GM13977 (cell line): Measurements from ENCODE around the gene BOLA2B.

Source experiments
- DNase-seq: peaks from one replicate; pipeline ENCODE4 v3.0.0; 2012; ENCODE audit warnings: low spot score
- in situ Hi-C: fragments of 300-500 bp; cut with MboI; formaldehyde crosslinking; loops from one replicate; pipeline ENCODE4 v1.12.0; 2022; ENCODE audit warnings: low sequenced_read_pairs, low pct_unique_long_range_greater_than_20kb, mixed read lengths, inconsistent platforms; ENCODE audit not compliant: unreplicated experiment
- TF ChIP-seq, protein P1 (sequence below): IDR thresholded peaks from 2 replicates; pipeline ENCODE4 v1.5.1; 2012; ENCODE audit warnings: mild to moderate bottlenecking, control low read depth; ENCODE audit not compliant: insufficient read depth; ENCODE audit errors: extremely low read depth, missing control alignments

The BOLA2B gene

DNA sequence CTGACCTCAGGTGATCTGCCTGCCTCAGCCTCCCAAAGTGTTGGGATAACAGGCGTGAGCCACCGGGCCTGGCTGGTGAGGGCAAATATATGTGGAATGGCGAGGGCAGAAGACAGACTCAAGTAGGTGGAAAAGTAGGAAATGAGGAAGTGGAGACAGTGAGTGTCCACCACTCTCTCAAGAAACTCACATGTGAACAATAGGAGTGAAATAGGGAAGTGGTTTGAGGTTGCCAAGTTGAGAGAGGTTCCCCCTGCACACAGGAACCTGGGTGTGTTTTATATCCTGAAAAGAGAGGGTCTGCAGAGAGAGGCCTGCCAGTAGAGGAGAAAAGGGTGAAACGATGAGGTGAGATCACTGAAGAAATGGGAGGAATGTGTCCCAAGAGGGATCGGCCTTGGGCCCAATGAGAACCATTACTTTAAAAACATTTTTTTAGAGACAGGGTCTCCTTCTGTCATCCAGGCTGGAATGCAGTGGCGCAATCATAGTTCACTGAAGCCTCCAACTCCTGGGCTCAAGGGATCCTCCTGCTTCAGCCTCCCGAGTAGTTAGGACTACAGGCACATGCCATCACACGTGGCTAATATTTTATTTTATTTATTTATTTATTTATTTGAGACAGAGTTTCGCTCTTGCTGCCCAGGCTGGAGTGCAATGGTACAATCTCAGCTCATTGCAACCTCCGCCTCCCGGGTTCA lies 27.1 kb downstream of the BOLA2B start:
- in situ Hi-C loops, result no loop called here
- peak; percentile 81 for DNase-seq
- TF ChIP-seq, protein P1, sequence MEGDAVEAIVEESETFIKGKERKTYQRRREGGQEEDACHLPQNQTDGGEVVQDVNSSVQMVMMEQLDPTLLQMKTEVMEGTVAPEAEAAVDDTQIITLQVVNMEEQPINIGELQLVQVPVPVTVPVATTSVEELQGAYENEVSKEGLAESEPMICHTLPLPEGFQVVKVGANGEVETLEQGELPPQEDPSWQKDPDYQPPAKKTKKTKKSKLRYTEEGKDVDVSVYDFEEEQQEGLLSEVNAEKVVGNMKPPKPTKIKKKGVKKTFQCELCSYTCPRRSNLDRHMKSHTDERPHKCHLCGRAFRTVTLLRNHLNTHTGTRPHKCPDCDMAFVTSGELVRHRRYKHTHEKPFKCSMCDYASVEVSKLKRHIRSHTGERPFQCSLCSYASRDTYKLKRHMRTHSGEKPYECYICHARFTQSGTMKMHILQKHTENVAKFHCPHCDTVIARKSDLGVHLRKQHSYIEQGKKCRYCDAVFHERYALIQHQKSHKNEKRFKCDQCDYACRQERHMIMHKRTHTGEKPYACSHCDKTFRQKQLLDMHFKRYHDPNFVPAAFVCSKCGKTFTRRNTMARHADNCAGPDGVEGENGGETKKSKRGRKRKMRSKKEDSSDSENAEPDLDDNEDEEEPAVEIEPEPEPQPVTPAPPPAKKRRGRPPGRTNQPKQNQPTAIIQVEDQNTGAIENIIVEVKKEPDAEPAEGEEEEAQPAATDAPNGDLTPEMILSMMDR, result no peak

DNA sequence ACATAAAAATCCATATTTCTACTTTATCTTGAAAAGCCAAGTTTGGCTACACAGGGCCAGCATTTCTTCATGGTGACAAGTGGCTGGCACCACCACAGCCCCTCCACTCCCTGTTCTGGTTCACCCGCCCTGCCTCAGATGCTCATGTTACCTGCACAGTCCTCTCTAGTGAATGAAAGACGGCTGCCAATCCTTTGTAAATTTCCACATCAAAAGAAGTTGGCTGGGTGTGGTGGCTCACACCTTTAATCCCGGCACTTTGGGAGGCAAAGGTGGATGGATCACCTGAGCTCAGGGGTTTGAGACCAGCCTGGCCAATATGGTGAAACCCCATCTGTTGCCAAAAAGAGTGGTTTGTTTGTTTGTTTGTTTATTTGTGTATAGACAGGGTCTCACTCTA lies 29.9 kb downstream of the BOLA2B start:
- in situ Hi-C loops, result no loop called here
- no peak for DNase-seq
- TF ChIP-seq, protein P1, result no peak

DNA sequence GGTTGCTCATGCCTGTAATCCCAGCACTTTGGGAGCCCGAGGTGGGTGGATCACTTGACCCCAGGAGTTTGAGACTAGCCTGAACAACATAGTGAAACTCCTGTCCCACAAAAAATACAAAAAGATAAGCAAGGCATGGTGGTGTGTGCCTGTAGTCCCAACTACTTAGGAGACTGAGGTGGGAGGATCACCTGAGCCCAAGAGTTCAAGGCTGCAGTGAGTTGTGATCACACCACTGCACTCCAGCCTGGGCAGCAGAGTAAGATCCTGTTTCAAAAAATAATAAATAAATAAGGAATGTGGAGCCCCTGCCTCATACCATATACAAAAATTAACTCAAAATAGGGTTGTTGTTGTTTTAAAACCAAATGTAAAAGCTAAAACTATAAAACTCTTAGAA lies 36.3 kb downstream of the BOLA2B start:
- in situ Hi-C loops, result no loop called here
- TF ChIP-seq, protein P1, result no peak
- no peak for DNase-seq

DNA sequence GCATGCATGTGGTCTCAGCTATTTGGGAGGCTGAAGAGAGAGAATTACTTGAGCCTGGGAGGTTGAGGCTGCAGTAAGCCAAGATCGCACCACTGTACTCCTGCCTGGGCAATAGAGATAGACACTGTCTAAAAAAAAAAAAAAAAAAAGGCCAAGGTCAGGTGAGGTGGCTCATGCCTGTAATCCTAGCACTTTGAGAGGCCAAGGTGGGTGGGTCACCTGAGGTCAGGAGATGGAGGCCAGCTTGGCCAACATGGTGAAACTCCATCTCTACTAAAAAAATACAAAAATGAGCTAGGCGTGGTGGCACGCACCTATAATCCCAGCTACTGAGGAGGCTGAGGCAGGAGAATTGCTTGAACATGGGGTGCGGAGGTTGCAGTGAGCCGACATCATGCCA lies 38.3 kb downstream of the BOLA2B start:
- no peak for DNase-seq
- TF ChIP-seq, protein P1, result no peak
- in situ Hi-C loops, result no loop called here

DNA sequence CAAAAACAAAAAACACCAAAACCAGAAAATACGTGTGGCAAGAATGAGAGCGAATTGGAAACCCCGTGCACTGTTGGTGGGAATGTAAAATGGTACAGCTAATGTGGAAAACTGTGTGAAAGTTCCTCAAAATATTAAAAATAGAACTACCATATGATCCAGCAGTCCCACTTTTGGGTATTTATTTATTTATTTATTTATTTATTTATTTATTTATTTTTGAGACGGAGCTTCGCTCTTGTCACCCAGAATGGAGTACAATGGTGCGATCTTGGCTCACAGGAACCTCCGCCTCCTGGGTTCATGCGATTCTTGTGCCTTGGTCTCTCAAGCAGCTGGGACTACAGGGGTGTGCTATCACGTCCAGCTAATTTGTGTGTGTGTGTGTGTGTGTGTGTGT lies 40.9 kb downstream of the BOLA2B start:
- in situ Hi-C loops, result no loop called here
- DNase-seq, result no peak
- TF ChIP-seq, protein P1, result no peak

DNA sequence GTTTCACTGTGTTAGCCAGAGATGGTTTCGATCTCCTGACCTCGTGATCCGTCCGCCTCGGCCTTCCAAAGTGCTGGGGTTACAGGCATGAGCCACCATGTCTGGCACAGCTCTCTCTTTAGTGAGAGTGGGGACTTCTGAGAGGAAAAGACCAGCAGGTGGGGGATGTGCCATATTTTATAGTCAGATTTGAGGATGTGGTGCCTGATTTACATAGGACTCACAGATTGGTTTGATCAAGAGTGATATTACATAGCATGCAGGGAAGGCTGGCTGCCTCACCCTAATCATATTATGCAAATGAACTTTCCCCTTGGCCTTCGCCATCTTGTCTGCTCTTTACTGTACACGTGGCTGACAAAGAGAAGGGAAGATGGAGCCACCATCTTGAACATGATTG lies 42.4 kb downstream of the BOLA2B start:
- in situ Hi-C loops, result no loop called here
- TF ChIP-seq, protein P1, result no peak
- DNase-seq, result no peak
